B cell (primary cell): ENCODE measurements around the gene MIOX. TPM values are rescaled to one million over a fixed set of nuclear protein-coding genes. Genes with fewer than 3 reads are reported as not detected.

Source experiments
- ATAC-seq: fragments of 200-7000 bp; cut with Tn5 transposase; one replicate; pipeline ENCODE4 v1.10.0; 2021; ENCODE audit warnings: low read depth, mild to moderate bottlenecking, moderate number of reproducible peaks, moderate library complexity
- CTCF ChIA-PET: fragments of 350-600 bp; sonication (Branson Sonifier 250); formaldehyde crosslinking; loops from one replicate; lab custom pipeline; 2021; ENCODE audit warnings: antibody characterized with exemption, inconsistent platforms; lab: Charles Lee
- POLR2A ChIA-PET: fragments of 350-600 bp; sonication (Branson Sonifier 250); formaldehyde crosslinking; loops from one replicate; lab custom pipeline; 2021; ENCODE audit warnings: antibody characterized with exemption; lab: Charles Lee
- DNase-seq: peaks from one replicate; pipeline ENCODE4 v3.0.0; 2013
- H2AFZ ChIP-seq: 2 replicates; pipeline ENCODE4 v1.6.1; 2012; ENCODE audit warnings: mild to moderate bottlenecking, low read depth, low read length; ENCODE audit not compliant: insufficient read depth, poor library complexity, severe bottlenecking
- H3K27ac ChIP-seq, 2 donors: 1 replicate in 1 of 2; 2 replicates in 1 of 2; pipeline ENCODE4 v1.5.1; 2012 to 2013; ENCODE audit warnings: low read length in 2 of 2, mild to moderate bottlenecking in 2 of 2, moderate library complexity in 1 of 2
- H3K27me3 ChIP-seq, 4 experiments: fragments of 200-600 bp in 1 of 4; sonication (generic) in 1 of 4; replicated peaks in 1 of 4; 1 replicate in 2 of 4; 2 replicates in 2 of 4; pipeline versions ENCODE4 v1.6.1 to v1.7.0; 2013 to 2016; ENCODE audit warnings: low read length in 3 of 4, mild to moderate bottlenecking in 2 of 4, mixed read lengths in 1 of 4, moderate library complexity in 1 of 4; ENCODE audit not compliant: insufficient read depth in 4 of 4, control insufficient read depth in 3 of 4; ENCODE audit errors: control extremely low read depth in 1 of 4
- H3K36me3 ChIP-seq, 2 experiments: replicated peaks in 1 of 2; 1 replicate in 1 of 2; 2 replicates in 1 of 2; pipeline versions ENCODE4 v1.6.1 to v1.7.1; 2013; ENCODE audit warnings: low read length in 1 of 2; ENCODE audit not compliant: insufficient read depth in 2 of 2, control insufficient read depth in 1 of 2; ENCODE audit errors: control extremely low read depth in 1 of 2, extremely low read depth in 1 of 2
- H3K4me1 ChIP-seq, 2 donors: fragments of 200-600 bp in 1 of 2; sonication (generic) in 1 of 2; 1 replicate in 1 of 2; 2 replicates in 1 of 2; pipeline versions ENCODE4 v1.5.1 to v1.6.1; 2013 to 2017; ENCODE audit warnings: low read length in 2 of 2; ENCODE audit not compliant: control insufficient read depth in 2 of 2, insufficient read depth in 2 of 2
- H3K4me2 ChIP-seq: replicated peaks from 2 replicates; pipeline ENCODE3; 2012; ENCODE audit warnings: mild to moderate bottlenecking, low read depth, low read length; ENCODE audit not compliant: poor library complexity, severe bottlenecking
- H3K4me3 ChIP-seq, 5 experiments: fragments of 200-600 bp in 1 of 5; sonication (generic) in 1 of 5; 1 replicate in 3 of 5; 2 replicates in 2 of 5; pipeline versions ENCODE4 v1.5.1 to v1.7.0; 2011 to 2016; ENCODE audit warnings: low read length in 4 of 5, mild to moderate bottlenecking in 4 of 5, low read depth in 2 of 5, control low read depth in 1 of 5, moderate library complexity in 1 of 5; ENCODE audit not compliant: insufficient read depth in 1 of 5; ENCODE audit errors: control extremely low read depth in 1 of 5, extremely low read depth in 1 of 5
- H3K79me2 ChIP-seq: fragments of 200-600 bp; sonication (generic); one replicate; pipeline ENCODE4 v1.6.0; 2016; ENCODE audit warnings: low read length; ENCODE audit not compliant: control insufficient read depth, insufficient read depth
- H3K9ac ChIP-seq: fragments of 200-600 bp; sonication (generic); 2 replicates; pipeline ENCODE4 v1.6.1; 2017; ENCODE audit warnings: mild to moderate bottlenecking, low read length, moderate library complexity
- H3K9me3 ChIP-seq, 3 donors: one replicate each; pipeline versions ENCODE4 v1.6.1 to v1.7.1; 2013; ENCODE audit warnings: low read length in 2 of 3; ENCODE audit not compliant: control insufficient read depth in 2 of 3, insufficient read depth in 1 of 3; ENCODE audit errors: control extremely low read depth in 1 of 3
- H4K20me1 ChIP-seq: 2 replicates; pipeline ENCODE4 v1.6.0; 2012; ENCODE audit warnings: mild to moderate bottlenecking, low read length; ENCODE audit not compliant: insufficient read depth, control insufficient read depth, poor library complexity, severe bottlenecking
- H3K27ac Mint-ChIP-seq: one replicate; pipeline ENCODE4 v1.8.0; 2021; ENCODE audit warnings: mixed read lengths
- H3K27me3 Mint-ChIP-seq: one replicate; pipeline ENCODE4 v1.8.0; 2021; ENCODE audit warnings: mixed read lengths
- H3K4me1 Mint-ChIP-seq: one replicate; pipeline ENCODE4 v1.8.0; 2021; ENCODE audit warnings: mixed read lengths
- H3K4me3 Mint-ChIP-seq: one replicate; pipeline ENCODE4 v1.8.0; 2021; ENCODE audit warnings: mixed read lengths
- H3K9me3 Mint-ChIP-seq: one replicate; pipeline ENCODE4 v1.8.0; 2022; ENCODE audit warnings: mixed read lengths; ENCODE audit not compliant: insufficient read depth
- CTCF ChIP-seq: fragments of 200-600 bp; IDR thresholded peaks from one replicate; pipeline ENCODE4 v1.8.0; 2022; ENCODE audit warnings: antibody characterized with exemption, mild to moderate bottlenecking
- EZH2 ChIP-seq: IDR thresholded peaks from 2 replicates; pipeline ENCODE4 v1.6.1; 2012; ENCODE audit warnings: borderline replicate concordance, low read depth, mild to moderate bottlenecking, moderate library complexity, low read length; ENCODE audit not compliant: insufficient read depth, poor library complexity, severe bottlenecking
- WGBS: methylation state at CpG from one replicate; pipeline ENCODE4 v1.1.5; 2013; ENCODE audit warnings: missing lambda C conversion rate; ENCODE audit not compliant: insufficient coverage; 5-methylcytosine and 5-hydroxymethylcytosine counted together
- intact Hi-C: fragments of 100-400 bp; cut with micrococcal nuclease; formaldehyde crosslinking; loops from one replicate; pipeline ENCODE4 v1.10.0; 2022
- polyA plus RNA-seq: library from polyadenylated mRNA; depleted of rRNA; stranded (reverse); fragments of >200 nt; gene quantifications from 2 replicates; pipeline ENCODE4 v1.2.3, GENCODE V29; 2012
- total RNA-seq, 2 donors: library from RNA; stranded (reverse); fragments of 120-200 nt in 1 of 2; gene quantifications; 1 replicate in 1 of 2; 2 replicates in 1 of 2; pipeline versions ENCODE4 v1.2.3 to v1.2.4, GENCODE V29; 2013 to 2022

Gene MIOX
- total and polyA plus RNA-seq, 2 donors (not counting 1 experiment from before 2014, with no cell fraction given): 0.88 TPM; not detected in 1

GRCh38 chr22:50531546-50531961 lies 44.9 kb downstream of the MIOX start:
- Histone ChIP-seq H3K9ac (peak overlapping the region; percentile 97), H3K4me3 (peak overlapping the region; percentile 47 to 95 (median 95)), H2AFZ (peak overlapping the region; percentile 62), H3K27me3 (no peaks in the 10 kb centered on the region), H3K79me2 (peaks cover 17% of the 10 kb centered on the region), H3K27ac (peak overlapping the region; percentile 99 to 100), H3K4me2 (peak overlapping the region; percentile 84), H3K4me1 (peaks cover 22 to 71% of the 10 kb centered on the region in 2 donors), H4K20me1 (no peaks in the 10 kb centered on the region), H3K9me3 (peaks cover 0 to 9% (median 0%) of the 10 kb centered on the region in 3 donors), H3K36me3 (no peaks in the 10 kb centered on the region)
- Mint-ChIP-seq H3K9me3 (no peaks in the 10 kb centered on the region), H3K4me3 (peak overlapping the region; percentile 95), H3K27ac (peak overlapping the region; percentile 99), H3K4me1 (peaks cover 57% of the 10 kb centered on the region), H3K27me3 (no peaks in the 10 kb centered on the region)
- peak; percentile 43 for ATAC-seq
- TF ChIP-seq EZH2 (no peak), CTCF (no peak)
- under 1% methylated on average over 41 of the region's 44 CpGs for WGBS
- POLR2A ChIA-PET: interaction anchor here (0.6 to 4.6 kb wide), 10 partner anchors 9 to 578 kb away, joined by 4 to 40 read pairs (median 6); partner anchors contain the start of genes LMF2, NCAPH2 and SYCE3
- DNase-seq: peak; percentile 93
- CTCF ChIA-PET: interaction anchor here (0.8 to 2.1 kb wide), 2 partner anchors 9 to 92 kb away, joined by 3 to 7 read pairs; no protein-coding TSS in a partner anchor
- intact Hi-C loops: loop anchor here (1.0 kb wide), 3 partner anchors 8 to 90 kb away; partner anchors contain the start of gene SYCE3
